Breast epithelium (tissue), 4 donors: ENCODE results near the gene IRAG1. TPM values are rescaled to one million over a fixed set of nuclear protein-coding genes. Genes with fewer than 3 reads are reported as not detected.

Experiments used
- DNase-seq, 2 donors: peaks; one replicate each; pipeline ENCODE4 v3.0.0-alpha.2; 2019; ENCODE audit warnings: low spot score in 2 of 2
- H3K27ac ChIP-seq, 2 donors: fragments of 200-600 bp; sonication (generic) in 1 of 2; one replicate each; pipeline ENCODE4 v1.5.1; 2016 to 2019; ENCODE audit warnings: mild to moderate bottlenecking in 1 of 2
- H3K27me3 ChIP-seq, 2 donors: fragments of 200-600 bp; sonication (generic) in 1 of 2; one replicate each; pipeline versions ENCODE4 v1.5.1 to v1.6.0; 2017 to 2019; ENCODE audit warnings: control low read depth in 1 of 2, mild to moderate bottlenecking in 1 of 2
- H3K36me3 ChIP-seq: fragments of 200-600 bp; one replicate; pipeline ENCODE4 v1.5.1; 2019
- H3K4me1 ChIP-seq, 2 donors: fragments of 200-600 bp; sonication (generic); one replicate each; pipeline ENCODE4 v1.5.1; 2016 to 2019; ENCODE audit warnings: control low read depth in 1 of 2
- H3K4me3 ChIP-seq, 3 donors: fragments of 200-600 bp; sonication (generic); 1 replicate in 2 of 3; 2 replicates in 1 of 3; pipeline ENCODE4 v1.5.1; 2016 to 2019; ENCODE audit warnings: mild to moderate bottlenecking in 3 of 3, moderate library complexity in 2 of 3
- H3K9me3 ChIP-seq, 2 donors: fragments of 200-600 bp; sonication (generic) in 1 of 2; one replicate each; pipeline ENCODE4 v1.5.1; 2016 to 2019; ENCODE audit warnings: control low read depth in 1 of 2
- POLR2A ChIP-seq: fragments of 450-650 bp; IDR thresholded peaks from one replicate; pipeline ENCODE4 v1.6.1; 2016; ENCODE audit warnings: antibody characterized with exemption, mild to moderate bottlenecking, moderate library complexity
- POLR2AphosphoS5 ChIP-seq, 3 donors: sonication (generic); formaldehyde crosslinking; IDR thresholded peaks; one replicate each; pipeline ENCODE4 v1.6.1; 2017; ENCODE audit warnings: antibody characterized with exemption in 3 of 3
- intact Hi-C: fragments of 100-400 bp; cut with DNase I; formaldehyde crosslinking; loops from one replicate; pipeline ENCODE4 v1.15.1; 2023; ENCODE audit warnings: low total_unique reads
- total RNA-seq, 3 donors: library from RNA; depleted of rRNA; stranded (reverse); fragments of >200 nt; gene quantifications; one replicate each; pipeline ENCODE4 v1.1.0, GENCODE V29; 2016
- TF ChIP-seq, protein P1 (sequence below), 3 donors: fragments of 450-650 bp; IDR thresholded peaks; one replicate each; pipeline ENCODE4 v1.5.1; 2016 to 2017; ENCODE audit warnings: antibody characterized with exemption in 3 of 3, mild to moderate bottlenecking in 3 of 3, moderate library complexity in 3 of 3

The IRAG1 gene
- total RNA-seq, 3 donors from 2014 or later, result 10.1 to 16.1 (median 13.2) TPM

DNA sequence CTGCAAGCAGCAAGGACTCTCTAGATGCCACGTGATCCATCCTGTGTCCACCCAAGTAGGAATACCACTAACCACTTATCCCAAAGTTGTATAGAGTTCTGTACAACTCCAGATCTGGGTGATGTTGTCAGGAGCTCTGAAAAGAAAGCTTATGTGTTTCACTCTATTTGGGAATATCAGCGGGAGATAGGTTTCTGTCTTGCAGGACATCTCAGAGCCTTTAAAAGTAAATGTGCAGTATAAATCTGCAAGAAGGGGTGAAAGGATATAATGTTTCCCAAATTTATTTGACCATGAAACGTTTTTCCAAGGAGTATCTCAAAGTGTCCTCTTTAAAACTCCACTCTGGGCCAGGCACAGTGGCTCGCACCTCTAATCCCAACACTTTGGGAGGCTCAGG lies 13.9 kb downstream of the IRAG1 start:
- no peak for DNase-seq
- intact Hi-C loops, result no loop called here
- TF ChIP-seq POLR2A, result no peak
- TF ChIP-seq, protein P1, sequence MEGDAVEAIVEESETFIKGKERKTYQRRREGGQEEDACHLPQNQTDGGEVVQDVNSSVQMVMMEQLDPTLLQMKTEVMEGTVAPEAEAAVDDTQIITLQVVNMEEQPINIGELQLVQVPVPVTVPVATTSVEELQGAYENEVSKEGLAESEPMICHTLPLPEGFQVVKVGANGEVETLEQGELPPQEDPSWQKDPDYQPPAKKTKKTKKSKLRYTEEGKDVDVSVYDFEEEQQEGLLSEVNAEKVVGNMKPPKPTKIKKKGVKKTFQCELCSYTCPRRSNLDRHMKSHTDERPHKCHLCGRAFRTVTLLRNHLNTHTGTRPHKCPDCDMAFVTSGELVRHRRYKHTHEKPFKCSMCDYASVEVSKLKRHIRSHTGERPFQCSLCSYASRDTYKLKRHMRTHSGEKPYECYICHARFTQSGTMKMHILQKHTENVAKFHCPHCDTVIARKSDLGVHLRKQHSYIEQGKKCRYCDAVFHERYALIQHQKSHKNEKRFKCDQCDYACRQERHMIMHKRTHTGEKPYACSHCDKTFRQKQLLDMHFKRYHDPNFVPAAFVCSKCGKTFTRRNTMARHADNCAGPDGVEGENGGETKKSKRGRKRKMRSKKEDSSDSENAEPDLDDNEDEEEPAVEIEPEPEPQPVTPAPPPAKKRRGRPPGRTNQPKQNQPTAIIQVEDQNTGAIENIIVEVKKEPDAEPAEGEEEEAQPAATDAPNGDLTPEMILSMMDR (IDR thresholded peaks at IDR 0.05), result no peak
- no peak for TF ChIP-seq POLR2AphosphoS5 (IDR thresholded peaks at IDR 0.05)
- H3K27me3 ChIP-seq, result no peaks in the 10 kb centered on the region
- no peaks in the 10 kb centered on the region for H3K36me3 ChIP-seq
- no peak overlapping the region for H3K27ac ChIP-seq
- H3K4me3 ChIP-seq, result no peak overlapping the region
- peaks cover 0 to 6% of the 10 kb centered on the region in 2 donors for H3K4me1 ChIP-seq
- H3K9me3 ChIP-seq, result no peaks in the 10 kb centered on the region

DNA sequence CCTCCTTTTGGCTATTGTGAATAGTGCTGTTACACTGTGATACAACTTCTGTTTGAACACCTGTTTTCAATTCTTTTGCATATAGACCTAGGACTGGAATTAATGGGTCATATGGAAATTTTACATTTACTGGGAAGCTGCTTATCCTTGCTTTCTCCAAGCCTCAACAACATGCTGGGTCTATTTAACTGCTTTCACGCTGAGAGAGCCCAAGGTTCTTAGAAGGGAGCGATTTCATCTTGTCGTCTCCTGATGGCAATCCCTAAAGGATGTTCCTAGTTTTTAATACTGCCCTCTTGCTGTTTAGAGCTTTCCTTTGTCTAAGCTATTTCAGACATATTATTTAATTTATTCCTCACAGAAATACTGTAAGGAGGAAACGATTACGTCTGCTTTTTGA lies 15.5 kb downstream of the IRAG1 start:
- no peaks in the 10 kb centered on the region for H3K36me3 ChIP-seq
- H3K27ac ChIP-seq, result no peak overlapping the region
- intact Hi-C loops, result no loop called here
- H3K4me3 ChIP-seq, result no peak overlapping the region
- DNase-seq, result no peak
- no peaks in the 10 kb centered on the region for H3K9me3 ChIP-seq
- H3K27me3 ChIP-seq, result no peaks in the 10 kb centered on the region
- TF ChIP-seq POLR2A (no peak), POLR2AphosphoS5 (IDR thresholded peaks at IDR 0.05) (no peak)
- TF ChIP-seq, protein P1 (IDR thresholded peaks at IDR 0.05), result no peak
- H3K4me1 ChIP-seq, result peaks cover 0 to 6% of the 10 kb centered on the region in 2 donors

DNA sequence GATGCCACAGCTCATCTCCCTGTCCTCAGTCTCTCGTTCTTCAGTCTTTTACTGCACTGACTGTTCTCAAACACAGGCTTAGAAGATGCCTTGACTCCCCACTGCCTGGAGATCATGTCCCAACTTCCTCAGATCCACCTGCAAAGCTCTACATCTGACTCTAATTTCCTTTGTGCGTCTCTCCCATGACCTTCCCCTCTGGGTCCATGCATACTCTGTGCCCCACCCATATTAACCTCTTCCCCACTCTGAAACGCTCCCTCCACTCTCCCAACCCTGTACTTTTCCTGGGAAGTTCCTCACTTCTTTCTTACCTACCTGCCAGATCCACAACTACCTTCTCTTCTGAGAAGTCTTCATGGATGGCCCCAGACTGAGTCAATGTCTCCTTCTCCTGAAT lies 16.6 kb downstream of the IRAG1 start:
- Histone ChIP-seq H3K4me3 (no peak overlapping the region), H3K27me3 (no peaks in the 10 kb centered on the region), H3K36me3 (no peaks in the 10 kb centered on the region), H3K4me1 (peaks cover 0 to 6% of the 10 kb centered on the region in 2 donors), H3K9me3 (no peaks in the 10 kb centered on the region), H3K27ac (peak overlapping the region in 1 of 2 donors; percentile 85)
- DNase-seq, result no peak
- TF ChIP-seq, protein P1 (IDR thresholded peaks at IDR 0.05), result no peak
- TF ChIP-seq POLR2A (no peak), POLR2AphosphoS5 (IDR thresholded peaks at IDR 0.05) (no peak)
- intact Hi-C loops, result no loop called here

DNA sequence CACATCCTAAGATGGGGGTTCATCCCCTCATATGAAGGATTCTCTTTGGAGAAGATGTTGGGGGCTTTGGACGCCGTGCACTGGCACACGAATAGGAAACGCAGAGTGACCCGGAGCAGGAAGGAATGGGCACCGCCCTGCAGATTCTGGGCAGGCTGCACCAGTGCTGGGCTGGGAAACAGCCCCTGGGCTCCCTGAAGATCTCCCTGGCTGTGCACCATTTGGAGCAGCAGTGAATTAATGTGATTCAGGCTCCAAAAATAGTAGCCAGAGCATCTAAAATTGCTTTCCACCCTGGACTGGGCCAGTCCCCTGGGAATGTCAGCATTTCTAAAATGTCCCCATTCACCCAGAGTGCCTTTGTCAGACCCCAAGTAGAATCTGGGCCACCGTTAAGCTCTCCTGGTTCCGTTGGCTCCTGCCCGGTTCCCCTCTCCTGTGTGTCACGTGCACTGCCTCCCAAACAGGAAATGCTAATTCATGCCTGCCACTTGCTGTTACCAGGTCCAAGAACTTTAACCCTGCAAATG lies 18.6 kb downstream of the IRAG1 start:
- peak overlapping the region in 2 of 3 donors; percentile 2 to 49 for H3K4me3 ChIP-seq
- intact Hi-C loops, result no loop called here
- no peaks in the 10 kb centered on the region for H3K9me3 ChIP-seq
- peaks cover 0 to 6% of the 10 kb centered on the region in 2 donors for H3K4me1 ChIP-seq
- peak overlapping the region; percentile 52 to 85 for H3K27ac ChIP-seq
- TF ChIP-seq POLR2AphosphoS5 (IDR thresholded peaks at IDR 0.05), result peak in 1 of 3 donors; percentile 24
- no peak for TF ChIP-seq POLR2A
- no peaks in the 10 kb centered on the region for H3K36me3 ChIP-seq
- H3K27me3 ChIP-seq, result no peaks in the 10 kb centered on the region
- no peak for DNase-seq

DNA sequence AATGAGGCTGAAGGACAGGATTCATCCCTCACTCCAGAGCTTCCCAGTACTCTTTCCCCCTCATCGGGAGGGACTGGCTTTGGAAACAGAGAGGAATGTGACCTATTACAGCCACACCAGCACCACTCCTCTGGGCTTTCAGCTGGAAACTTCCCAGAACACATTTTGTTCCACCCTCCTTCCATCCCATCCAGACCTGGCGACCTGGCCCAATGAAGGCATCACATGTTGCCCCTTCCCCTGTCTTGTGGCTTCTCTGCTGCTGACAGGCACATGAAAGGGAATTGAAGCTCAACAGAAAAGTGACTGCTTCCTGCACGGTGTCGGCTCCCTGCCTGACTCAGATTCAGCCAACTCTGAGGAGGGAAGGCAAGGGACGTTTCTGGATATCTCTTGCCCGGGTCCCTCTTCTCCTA lies 19.1 kb downstream of the IRAG1 start:
- intact Hi-C loops, result no loop called here
- Histone ChIP-seq H3K36me3 (no peaks in the 10 kb centered on the region), H3K4me3 (peak overlapping the region in 2 of 3 donors; percentile 2 to 49), H3K4me1 (peaks cover 0 to 6% of the 10 kb centered on the region in 2 donors), H3K27me3 (no peaks in the 10 kb centered on the region), H3K9me3 (no peaks in the 10 kb centered on the region), H3K27ac (peak overlapping the region; percentile 52 to 85)
- TF ChIP-seq POLR2AphosphoS5 (IDR thresholded peaks at IDR 0.05) (peak in 2 of 3 donors; percentile 12 to 61), POLR2A (no peak)
- peak in 1 of 2 donors; percentile 26 for DNase-seq

DNA sequence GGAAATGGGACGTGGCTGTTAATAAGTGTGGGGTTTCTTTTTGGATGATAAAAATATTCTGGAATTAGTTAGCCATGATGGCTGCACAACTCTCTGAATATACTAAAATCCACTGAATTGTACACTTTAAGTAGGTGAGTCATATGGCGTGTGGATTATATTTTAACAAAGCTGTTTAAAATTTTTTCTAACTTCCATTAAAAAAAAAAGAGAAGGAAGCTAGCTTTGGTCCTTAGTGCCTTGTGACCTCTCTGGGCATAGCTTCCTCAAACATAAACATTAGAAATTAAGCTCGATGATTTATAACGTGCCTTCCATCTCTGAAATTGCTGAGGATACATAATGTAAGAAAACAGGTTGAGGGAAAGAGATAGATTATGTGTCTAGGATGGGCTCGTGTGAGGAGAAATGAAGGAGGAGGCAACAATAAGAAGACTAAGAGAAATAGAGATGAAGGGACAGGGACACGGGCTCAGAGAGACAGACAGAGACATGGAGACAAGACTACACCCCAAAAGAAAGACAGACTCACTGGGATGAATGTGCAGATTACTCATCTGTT lies 20.0 kb downstream of the IRAG1 start:
- H3K9me3 ChIP-seq, result no peaks in the 10 kb centered on the region
- peaks cover 0 to 6% of the 10 kb centered on the region in 2 donors for H3K4me1 ChIP-seq
- DNase-seq, result no peak
- H3K36me3 ChIP-seq, result no peaks in the 10 kb centered on the region
- H3K4me3 ChIP-seq, result no peak overlapping the region
- H3K27me3 ChIP-seq, result no peaks in the 10 kb centered on the region
- peak overlapping the region in 1 of 2 donors; percentile 85 for H3K27ac ChIP-seq
- intact Hi-C loops, result no loop called here
- TF ChIP-seq POLR2A (no peak), POLR2AphosphoS5 (IDR thresholded peaks at IDR 0.05) (no peak)
- TF ChIP-seq, protein P1 (IDR thresholded peaks at IDR 0.05), result no peak
